Suprapubic skin (tissue), 3 donors: Measurements from ENCODE around the gene ENTPD1.

Experiments used
- CTCF ChIP-seq, 2 donors: fragments of 200-600 bp in 1 of 2; fragments of 450-650 bp in 1 of 2; sonication (generic) in 1 of 2; IDR thresholded peaks; one replicate each; pipeline ENCODE4 v1.5.1; 2016 to 2019; ENCODE audit warnings: antibody characterized with exemption in 2 of 2, mild to moderate bottlenecking in 1 of 2, moderate library complexity in 1 of 2
- POLR2A ChIP-seq, 2 donors: fragments of 450-650 bp; IDR thresholded peaks; one replicate each; pipeline ENCODE4 v1.6.1; 2017; ENCODE audit warnings: antibody characterized with exemption in 2 of 2, mild to moderate bottlenecking in 2 of 2, moderate library complexity in 2 of 2

DNA sequence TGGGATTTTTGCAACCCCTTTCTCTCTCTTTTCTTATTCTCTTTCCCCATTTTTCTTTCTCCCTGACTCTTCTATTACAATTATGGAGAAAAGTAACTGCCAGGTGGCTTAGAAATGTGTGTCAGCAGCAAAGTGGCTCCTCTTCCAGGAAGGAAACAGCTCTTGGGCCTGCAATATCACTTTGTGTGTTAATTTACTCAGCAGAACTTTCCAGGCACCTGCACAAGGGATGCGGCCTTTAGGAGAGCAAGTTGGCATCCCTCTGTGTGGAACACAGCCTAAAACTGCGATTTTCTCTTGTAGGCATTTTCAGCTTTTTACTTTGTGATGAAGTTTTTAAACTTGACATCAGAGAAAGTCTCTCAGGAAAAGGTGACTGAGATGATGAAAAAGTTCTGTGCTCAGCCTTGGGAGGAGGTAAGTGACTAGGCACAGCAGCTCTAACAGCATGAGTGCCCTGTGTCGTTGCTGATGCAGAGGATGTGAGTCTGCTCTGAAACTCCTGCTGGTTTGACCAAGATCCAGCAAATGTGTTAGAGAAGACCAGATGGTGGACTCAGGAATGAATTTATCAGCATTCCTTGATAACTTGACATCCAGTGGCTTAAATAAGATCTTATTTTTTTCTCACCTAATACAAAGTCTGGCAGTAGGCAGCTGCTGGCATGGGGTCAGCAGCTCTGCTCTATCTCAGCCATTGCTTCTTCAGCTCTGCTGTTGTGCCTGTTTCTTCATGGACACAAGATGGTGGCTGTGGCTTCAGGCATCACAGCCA, 104.4 kb downstream of the ENTPD1 start:
- TF ChIP-seq POLR2A (IDR thresholded peaks at IDR 0.05), result no peak
- no peak for TF ChIP-seq CTCF (IDR thresholded peaks at IDR 0.05)
